Measurements from ENCODE around the gene PLRG1.

DNA sequence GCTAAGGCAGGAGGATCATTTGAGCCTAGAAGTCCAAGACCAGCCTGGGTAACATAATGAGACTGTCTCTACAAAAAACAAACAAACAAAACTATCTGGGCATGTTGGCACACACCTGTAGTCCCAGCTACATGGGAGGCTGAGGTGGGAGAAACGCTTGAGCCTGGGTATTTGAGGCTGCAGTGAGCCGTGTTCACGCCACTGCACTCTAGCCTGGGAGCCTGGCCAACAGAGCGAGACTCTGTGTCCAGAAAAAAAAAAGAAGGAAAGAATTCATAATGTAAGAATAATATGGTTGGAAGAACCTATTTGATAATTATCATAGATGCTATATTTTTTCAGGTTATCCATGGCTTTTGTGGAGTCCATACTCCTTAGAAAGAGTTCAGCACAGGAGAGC lies 32.6 kb downstream of the PLRG1 start:
- TF ChIP-seq, protein P1, sequence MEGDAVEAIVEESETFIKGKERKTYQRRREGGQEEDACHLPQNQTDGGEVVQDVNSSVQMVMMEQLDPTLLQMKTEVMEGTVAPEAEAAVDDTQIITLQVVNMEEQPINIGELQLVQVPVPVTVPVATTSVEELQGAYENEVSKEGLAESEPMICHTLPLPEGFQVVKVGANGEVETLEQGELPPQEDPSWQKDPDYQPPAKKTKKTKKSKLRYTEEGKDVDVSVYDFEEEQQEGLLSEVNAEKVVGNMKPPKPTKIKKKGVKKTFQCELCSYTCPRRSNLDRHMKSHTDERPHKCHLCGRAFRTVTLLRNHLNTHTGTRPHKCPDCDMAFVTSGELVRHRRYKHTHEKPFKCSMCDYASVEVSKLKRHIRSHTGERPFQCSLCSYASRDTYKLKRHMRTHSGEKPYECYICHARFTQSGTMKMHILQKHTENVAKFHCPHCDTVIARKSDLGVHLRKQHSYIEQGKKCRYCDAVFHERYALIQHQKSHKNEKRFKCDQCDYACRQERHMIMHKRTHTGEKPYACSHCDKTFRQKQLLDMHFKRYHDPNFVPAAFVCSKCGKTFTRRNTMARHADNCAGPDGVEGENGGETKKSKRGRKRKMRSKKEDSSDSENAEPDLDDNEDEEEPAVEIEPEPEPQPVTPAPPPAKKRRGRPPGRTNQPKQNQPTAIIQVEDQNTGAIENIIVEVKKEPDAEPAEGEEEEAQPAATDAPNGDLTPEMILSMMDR (conservative IDR thresholded peaks at IDR 0.05; ENCODE audit: low read depth, low read length), result no peak
- no peak for TF ChIP-seq EZH2 (IDR thresholded peaks at IDR 0.05; ENCODE audit: borderline replicate concordance, low read depth, low read length, poor library complexity, severe bottlenecking)

All from A673 (cell line).